HG02938 (cell line): ENCODE measurements around the gene RWDD2A.

Source experiments
- ATAC-seq: cut with Tn5 transposase; IDR thresholded peaks from one replicate; pipeline ENCODE4 v1.9.1; 2021; ENCODE audit warnings: mild to moderate bottlenecking, moderate library complexity; ENCODE audit not compliant: unreplicated experiment

Gene RWDD2A

DNA sequence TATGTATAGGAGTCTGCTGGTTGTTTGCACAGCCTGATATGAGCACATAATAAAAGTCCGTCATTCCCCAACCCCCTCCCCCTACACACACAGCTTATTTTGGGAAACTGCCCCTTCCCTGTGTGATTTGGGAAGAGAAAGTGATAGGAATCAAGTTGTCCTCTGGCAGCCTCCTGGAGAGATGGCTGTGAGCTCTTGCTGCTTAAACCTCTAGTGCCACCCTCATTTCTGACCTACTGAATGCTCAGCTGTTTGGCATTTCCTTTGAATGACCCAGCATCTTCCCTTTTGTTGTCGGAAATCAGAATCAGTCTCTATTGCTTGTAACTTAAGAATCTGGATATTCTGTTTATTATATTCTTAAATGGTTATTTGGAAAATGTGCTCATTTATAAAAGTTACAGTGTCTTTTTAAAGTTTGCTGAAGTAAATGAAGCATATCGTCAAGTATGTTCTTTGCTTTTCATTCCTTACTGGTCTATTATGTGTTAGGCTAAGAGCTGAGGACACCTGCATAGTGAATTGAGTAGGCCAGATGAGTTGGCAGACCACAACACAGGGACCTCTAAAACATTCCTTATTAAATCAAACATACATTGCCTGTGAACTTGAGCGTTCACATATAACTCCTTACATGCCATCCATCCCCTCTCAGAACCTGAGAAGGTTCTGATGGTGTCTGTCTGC lies 5.5 kb downstream of the RWDD2A start:
- ATAC-seq: no peak

DNA sequence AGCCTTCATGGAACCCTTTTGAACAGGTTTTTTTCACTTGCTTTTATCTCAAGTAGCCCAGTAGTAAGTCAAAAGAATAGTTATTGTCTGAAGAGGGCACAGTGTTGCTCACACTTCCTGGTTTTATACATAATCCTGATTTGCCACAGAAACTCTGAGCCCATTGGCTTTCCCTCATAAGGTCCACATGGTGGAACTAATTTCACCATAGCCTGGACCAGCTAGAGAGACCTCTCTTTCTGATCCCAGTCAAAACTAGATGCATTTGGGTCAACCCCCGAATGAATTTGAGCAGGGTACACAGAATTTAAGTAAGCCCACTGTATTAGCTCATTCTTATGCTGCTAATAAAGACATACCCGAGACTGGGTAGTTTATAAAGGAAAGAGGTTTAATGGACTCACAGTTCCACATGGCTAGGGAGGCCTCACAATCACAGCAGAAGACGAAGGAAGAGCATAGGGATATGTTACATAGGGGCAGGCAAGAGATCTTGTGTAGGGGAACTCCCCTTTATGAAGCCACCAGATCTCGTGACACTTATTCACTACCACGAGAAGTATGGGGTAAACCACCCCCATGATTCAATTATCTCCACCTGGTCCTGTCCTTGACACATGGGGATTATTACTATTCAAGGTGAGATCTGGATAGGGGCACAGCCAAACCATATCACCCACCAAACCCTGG lies 6.2 kb downstream of the RWDD2A start:
- no peak for ATAC-seq

DNA sequence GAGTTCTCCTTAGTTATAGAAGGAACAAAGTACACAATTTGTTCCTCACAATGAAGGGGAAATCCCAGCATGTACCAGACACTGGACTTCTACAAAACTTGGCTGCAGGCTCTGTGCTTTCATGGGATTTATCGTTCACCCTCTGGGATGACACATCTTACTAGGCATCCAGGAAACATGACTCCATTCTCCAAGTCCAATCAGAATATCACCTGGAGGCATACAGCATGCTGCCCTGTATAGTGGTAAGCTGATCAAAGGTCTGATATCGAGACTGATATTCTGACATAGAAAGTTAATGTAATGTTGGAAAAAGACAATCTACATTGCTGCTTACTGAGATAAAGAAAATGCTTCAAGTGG lies 6.7 kb downstream of the RWDD2A start:
- ATAC-seq: no peak

DNA sequence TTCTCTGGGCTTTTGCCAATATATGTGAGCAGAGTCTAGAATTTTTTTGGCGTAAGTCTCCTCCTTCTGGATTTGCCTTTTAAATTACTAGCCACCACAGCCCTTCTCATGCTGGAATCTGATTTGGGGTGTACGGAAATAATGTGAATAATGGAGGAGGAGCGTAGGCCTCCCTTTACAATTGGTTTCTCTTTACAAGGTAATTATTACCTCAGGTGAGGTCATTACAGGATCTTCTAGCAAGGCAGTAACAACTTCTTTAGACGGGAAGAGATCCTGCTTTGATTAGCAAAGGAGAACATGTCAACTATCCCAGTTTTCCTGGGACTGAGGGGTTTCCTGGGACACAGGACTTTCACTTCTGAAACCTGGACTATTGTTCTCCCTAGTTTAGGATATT lies 8.9 kb downstream of the RWDD2A start:
- ATAC-seq: no peak

DNA sequence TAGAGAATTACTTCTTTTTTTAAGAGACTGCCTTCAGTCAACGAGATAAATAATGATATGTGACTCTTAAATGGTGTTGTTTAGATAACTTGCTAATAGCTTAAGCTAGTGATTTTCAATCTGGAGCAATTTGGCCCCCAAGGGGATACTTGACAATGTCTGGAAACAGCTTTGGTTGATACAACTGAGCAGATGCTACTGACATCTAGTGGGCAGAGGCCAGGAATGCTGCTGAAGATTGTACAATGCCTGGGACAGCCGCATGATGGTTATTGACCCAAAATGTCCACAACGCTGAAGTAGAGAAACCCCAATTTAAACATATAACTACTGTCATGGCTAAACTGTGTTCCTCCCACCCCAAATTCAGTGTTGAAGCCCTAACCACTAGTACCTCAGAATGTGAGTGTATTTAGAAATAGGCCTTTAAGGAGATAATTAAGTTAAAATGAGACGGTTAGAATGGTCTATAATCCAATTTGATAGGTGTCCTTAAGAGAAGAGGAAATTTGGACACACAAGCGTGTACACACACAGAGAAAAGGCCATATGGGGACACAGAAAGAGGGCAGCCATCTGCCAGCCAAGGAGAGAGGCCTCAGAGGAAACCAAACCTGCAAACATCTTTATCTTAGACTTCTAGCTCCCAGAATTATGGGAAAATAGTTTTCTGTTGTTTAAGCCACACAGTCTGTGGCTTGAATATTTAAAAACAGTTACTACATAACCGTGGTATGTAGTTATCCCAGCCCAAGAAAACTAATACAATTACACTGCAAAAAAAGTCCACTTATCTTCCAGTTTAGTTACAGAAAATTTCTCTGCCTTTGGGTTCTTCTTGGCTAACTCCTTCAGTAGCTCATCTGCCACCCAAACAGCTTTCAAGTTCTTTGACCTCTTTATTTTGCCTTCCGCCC lies 22.2 kb downstream of the RWDD2A start:
- ATAC-seq: peak; percentile 99

DNA sequence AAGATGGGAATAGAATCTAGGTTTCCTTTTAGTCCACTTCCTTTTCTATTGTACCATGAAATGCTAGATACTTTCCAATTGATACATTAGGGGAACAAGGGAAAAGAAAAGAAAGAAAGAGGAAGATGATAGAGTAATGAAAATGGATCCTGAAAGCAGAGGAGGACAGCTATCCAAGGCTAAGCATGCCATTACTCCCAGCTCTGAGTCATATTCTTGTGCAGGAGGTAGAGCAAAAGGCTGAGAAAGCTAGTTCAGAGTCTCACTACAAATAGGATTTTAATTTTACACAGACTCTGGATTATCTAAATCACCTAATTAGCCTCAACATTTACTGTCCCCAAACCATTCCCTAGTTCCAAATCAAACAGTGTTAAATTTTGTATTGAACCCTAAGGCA lies 23.6 kb downstream of the RWDD2A start:
- ATAC-seq: no peak

DNA sequence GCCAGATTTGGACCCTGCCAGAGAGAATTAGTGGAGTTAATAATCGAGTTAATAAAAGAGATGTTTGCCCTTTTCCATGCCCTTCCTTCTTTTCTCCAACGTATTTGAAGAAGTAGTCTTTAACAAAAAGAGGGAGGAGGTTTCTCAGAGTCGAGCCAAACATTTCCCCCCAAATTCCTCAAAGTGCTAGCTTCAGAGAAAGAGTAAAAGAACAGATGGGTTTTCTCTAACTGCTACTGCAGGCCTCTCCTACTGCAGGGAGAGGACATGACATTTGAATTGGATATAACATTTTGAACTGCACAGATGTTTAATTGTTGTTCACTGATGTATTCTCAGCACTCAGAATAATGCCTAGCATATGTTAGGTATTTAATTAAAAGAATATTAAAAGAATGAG lies 25.5 kb downstream of the RWDD2A start:
- ATAC-seq: no peak

DNA sequence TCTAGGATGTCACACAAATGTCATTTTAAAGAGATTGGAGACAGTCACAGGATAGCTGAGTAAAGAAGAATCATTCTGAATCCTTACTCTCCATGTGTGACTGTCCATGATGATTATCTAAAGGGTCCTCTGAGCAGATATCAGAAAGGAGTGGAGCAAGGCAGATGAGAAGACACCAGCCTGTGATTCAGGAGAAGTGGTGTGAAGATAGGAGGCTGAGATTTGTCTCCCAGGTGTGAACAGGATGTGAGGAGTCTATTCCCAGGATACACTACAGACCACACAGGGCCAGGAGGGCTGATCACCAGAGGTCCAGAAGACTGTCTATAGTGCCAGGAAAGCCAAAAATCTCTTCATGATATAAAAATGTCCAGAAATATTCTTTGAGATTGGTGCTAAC lies 27.0 kb downstream of the RWDD2A start:
- ATAC-seq: no peak

DNA sequence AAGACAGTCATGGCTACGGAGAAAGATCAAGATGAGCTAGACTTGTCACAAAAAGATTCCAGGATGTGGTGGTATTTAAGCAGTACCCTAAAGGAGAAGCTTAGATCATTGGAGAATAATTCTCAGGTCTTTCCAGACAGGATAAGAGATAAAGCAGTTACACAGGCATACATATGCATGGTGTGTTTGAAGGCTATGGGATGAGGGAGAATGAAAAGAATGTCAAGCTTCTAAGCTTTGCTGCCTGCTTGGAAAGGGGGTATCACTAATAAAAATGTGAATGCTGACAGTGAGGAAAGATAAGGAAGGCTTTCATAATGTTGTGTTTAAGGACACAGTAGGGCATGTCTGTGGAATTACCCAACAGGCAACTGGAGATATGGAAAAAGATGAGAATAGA lies 28.1 kb downstream of the RWDD2A start:
- ATAC-seq: no peak

DNA sequence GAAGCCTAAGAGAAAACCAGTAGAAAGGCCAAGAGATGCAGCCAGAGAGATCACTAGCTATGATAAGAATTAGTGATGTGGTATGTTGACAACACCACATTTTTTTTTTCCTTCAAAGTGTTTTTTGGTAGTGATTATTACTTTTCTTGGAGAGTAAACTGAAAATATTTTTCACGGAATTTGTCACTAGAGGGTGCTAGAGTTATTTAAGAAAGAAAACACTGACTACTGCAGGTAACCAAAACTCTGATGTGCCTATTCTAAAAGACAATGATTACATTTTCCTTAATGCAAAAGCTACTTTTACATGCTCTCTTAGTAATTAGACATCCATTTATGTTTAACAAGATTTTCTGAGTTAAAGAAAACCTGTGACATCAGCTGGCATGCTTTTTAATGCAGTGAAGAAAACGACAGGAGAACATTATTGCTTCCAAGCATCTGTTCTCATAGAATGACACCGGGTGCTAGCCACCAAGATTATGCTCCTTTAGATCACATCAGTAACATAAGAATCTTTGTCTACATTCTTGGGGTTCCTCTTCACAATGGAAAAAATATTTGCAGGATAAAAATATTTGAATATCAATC lies 28.8 kb downstream of the RWDD2A start:
- no peak for ATAC-seq

DNA sequence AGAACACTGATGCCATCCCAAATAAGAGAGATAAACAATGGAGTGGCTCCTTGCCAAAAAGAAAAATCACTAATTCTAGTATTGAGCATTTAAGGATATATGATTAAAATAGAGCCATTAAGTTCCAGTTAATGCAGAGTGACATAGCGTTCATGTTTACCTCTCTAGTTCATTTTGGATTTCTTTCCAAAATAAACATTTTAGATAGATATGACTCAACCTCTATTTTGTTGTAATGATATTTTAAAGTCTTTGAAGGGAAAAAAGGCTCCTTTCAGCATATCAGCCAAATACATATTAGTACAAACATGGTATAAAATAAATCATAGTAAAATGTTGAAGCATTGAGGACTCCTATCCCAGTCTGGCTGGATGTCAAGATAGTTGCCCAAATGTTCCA lies 33.4 kb downstream of the RWDD2A start:
- ATAC-seq: no peak

DNA sequence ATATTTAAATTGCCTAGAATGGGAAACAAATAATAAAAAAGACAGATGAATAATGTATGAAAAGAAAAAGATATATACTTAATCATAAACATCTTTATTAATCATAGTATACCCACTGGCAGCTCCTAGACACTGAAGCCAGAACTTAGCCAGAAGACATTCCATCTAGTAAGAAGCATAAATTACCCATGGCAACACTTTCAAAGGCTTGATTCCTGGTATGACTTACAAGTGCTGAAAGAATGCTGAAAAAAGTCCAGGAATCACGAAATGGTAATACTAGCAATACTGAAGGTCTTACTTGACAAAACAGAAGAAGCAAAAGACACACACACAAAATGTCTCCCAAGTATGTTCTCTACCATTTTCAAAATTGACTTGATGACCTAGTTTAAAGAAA lies 38.0 kb downstream of the RWDD2A start:
- no peak for ATAC-seq

DNA sequence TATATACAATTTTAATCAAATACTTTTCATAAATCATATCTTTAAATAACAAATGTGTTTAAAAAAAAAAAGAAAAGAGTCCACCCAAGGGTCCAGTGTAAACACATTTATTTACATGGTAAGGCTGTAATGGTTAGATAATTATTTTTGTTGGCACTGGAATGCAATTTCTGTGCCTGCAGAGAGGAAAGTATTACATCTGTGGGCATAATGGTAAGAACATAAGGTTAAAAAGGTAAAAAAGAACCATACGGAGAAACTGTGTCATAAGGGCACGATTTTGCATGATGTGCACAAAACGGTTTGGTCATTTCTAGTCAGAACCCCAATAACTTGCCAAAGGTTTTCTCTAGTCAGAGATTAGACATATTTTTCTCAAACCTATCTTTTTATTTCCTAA lies 54.3 kb downstream of the RWDD2A start:
- ATAC-seq: no peak
